SK-N-MC (cell line): ENCODE data around the gene MX2.

ENCODE experiments used
- EZH2 ChIP-seq: fragments of 200-600 bp; sonication (generic); IDR thresholded peaks from one replicate; pipeline ENCODE4 v1.6.1; 2017; ENCODE audit warnings: antibody characterized with exemption
- FOXP2 ChIP-seq: optimal IDR thresholded peaks from 2 replicates; pipeline ENCODE3; 2011; ENCODE audit warnings: mild to moderate bottlenecking, moderate library complexity; ENCODE audit not compliant: insufficient read depth; ENCODE audit errors: extremely low read length, control extremely low read depth
- POLR2AphosphoS5 ChIP-seq: IDR thresholded peaks from 2 replicates; pipeline ENCODE4 v1.6.1; 2012; ENCODE audit warnings: mild to moderate bottlenecking, low read depth, low read length, borderline replicate concordance

DNA sequence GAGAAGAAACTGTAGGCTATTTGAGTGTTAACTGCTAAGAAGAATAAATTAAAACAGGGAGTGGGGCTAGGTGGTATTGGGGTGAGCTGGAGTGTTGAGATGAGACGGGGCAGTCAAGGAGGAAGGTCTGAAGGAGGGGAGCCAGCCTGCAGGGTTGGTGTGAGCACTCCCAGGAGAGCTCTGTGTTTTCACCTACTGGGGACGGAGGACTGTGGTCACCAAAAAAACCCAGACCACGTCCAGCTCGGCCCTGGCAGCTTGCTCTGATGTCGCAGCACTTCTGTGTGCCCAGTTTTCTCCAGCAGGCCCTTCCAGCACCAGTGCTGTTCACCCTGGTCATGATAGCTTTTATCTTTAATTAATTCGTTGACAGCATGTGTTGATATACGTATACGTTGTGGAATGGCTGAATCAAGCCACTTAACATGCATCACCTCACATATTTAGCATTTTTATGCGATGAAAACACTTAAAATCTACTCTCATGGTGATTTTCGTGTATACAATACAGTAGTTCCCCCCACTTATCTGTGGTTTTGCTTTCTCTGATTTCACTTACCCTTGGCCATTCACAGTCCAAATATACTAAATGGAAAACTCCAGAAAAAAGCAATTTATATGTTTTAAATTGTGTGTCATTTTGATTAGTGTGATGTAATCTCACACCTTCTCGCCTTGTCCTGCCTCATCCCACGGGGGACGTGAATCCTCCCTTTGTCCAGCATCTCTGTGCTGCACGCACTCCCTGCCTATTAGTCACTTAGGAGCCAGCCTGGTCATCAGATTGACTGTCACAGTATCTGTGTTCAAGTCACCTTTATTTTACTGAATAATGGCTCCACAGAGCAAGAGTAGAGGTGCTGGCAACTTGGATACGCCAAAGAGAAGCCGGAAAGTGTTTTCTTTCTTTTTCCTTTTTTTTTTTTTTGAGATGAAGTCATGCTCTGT lies 32.9 kb upstream of the MX2 start:
- no peak for TF ChIP-seq POLR2AphosphoS5
- no peak for TF ChIP-seq EZH2
- no peak for TF ChIP-seq FOXP2
